NCI-H187 treated with DMSO at 0.1 percent for 48 hours (cell line): ENCODE data around the gene MBD4.

Experiments used
- DNase-seq: peaks from one replicate; lab custom pipeline; 2025; lab: John Stamatoyannopoulos, UW

MBD4 gene

DNA sequence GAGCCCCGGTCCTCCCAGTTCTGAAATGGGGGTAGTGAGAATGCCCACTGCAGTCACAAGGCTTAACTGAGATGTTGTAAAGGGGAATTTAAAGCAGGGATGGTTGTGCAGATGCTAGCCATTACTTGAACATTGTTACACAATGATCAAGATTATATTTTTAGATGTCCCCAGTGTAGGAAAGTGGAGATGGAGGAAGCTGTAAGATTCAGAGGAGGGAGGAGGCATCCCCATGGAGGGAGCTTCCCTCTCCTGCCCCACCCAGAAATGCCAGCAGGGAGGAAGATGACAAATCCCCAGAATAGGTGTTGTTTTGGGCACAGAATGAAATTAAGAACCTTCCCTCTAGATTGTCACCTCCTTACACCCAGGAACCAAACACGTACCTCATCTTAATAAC, 57.4 kb downstream of the MBD4 start:
- no peak for DNase-seq
